Lower leg skin (tissue), 4 donors: Measurements from ENCODE around the gene MTA2. TPM values are rescaled to one million over a fixed set of nuclear protein-coding genes. Genes with fewer than 3 reads are reported as not detected.
"Not testable (repeated sequence)": the region's sequence is repeated elsewhere in the genome, so short reads cannot be mapped to it uniquely, and the experiment has no call there.

Experiments
- DNase-seq, 2 donors: peaks; one replicate each; pipeline ENCODE4 v3.0.0-alpha.2; 2019; ENCODE audit warnings: low spot score in 2 of 2
- H3K4me3 ChIP-seq: fragments of 200-600 bp; sonication (generic); 2 replicates; pipeline ENCODE4 v1.5.1; 2017; ENCODE audit warnings: mild to moderate bottlenecking, low read depth; ENCODE audit not compliant: poor library complexity, severe bottlenecking
- CTCF ChIP-seq, 3 donors: fragments of 450-650 bp; IDR thresholded peaks; one replicate each; pipeline ENCODE4 v1.5.1; 2016; ENCODE audit warnings: antibody characterized with exemption in 3 of 3, mild to moderate bottlenecking in 3 of 3, moderate library complexity in 2 of 3
- POLR2A ChIP-seq, 2 donors: fragments of 450-650 bp; IDR thresholded peaks; one replicate each; pipeline ENCODE4 v1.6.1; 2016 to 2017; ENCODE audit warnings: antibody characterized with exemption in 2 of 2, mild to moderate bottlenecking in 1 of 2, moderate library complexity in 1 of 2
- WGBS, 2 donors: methylation state at CpG; one replicate each; pipeline ENCODE4 v1.1.5; 2018; 5-methylcytosine and 5-hydroxymethylcytosine counted together
- intact Hi-C: fragments of 100-400 bp; cut with DNase I; formaldehyde crosslinking; loops from one replicate; pipeline ENCODE4 v1.15.0; 2023; ENCODE audit warnings: low total_unique reads
- total RNA-seq, 4 donors: library from RNA; depleted of rRNA; stranded (reverse); fragments of >200 nt; gene quantifications; one replicate each; pipeline ENCODE4 v1.1.0, GENCODE V29; 2016

Gene MTA2
- total RNA-seq, 4 donors from 2014 or later = 91.3 to 139 (median 98.3) TPM

- intact Hi-C loops = no loop called here
- WGBS, 2 donors = 44 to 45% methylated on average over 7 of the region's 7 CpGs
- no peak for TF ChIP-seq POLR2A (IDR thresholded peaks at IDR 0.05)
- no peak for TF ChIP-seq CTCF (IDR thresholded peaks at IDR 0.05)
- no peak overlapping the region for H3K4me3 ChIP-seq
- peak in 1 of 2 donors; percentile 93 for DNase-seq
These were observed 47.1 kb downstream of the MTA2 start for GRCh38 chr11:62554387-62555167.

GRCh38 chr11:62553839-62554361, 47.8 kb downstream of the MTA2 start:
- H3K4me3 ChIP-seq = no peak overlapping the region
- no peak for DNase-seq
- WGBS, 2 donors = 29 to 31% methylated on average over 8 of the region's 8 CpGs
- TF ChIP-seq POLR2A (IDR thresholded peaks at IDR 0.05) (no peak), CTCF (IDR thresholded peaks at IDR 0.05) (no peak)
- intact Hi-C loops = no loop called here

GRCh38 chr11:62553080-62553838, 48.4 kb downstream of the MTA2 start:
- 1% methylated on average over 15 of the region's 15 CpGs for WGBS, 2 donors
- intact Hi-C loops = no loop called here
- H3K4me3 ChIP-seq = no peak overlapping the region
- no peak for TF ChIP-seq POLR2A (IDR thresholded peaks at IDR 0.05)
- TF ChIP-seq CTCF (IDR thresholded peaks at IDR 0.05) = no peak
- peak; percentile 91 to 97 for DNase-seq

- TF ChIP-seq CTCF (IDR thresholded peaks at IDR 0.05) (no peak), POLR2A (IDR thresholded peaks at IDR 0.05) (no peak)
- intact Hi-C loops = no loop called here
- no peak overlapping the region for H3K4me3 ChIP-seq
- DNase-seq = no peak
- WGBS, 2 donors = 6 to 12% methylated on average over 4 of the region's 4 CpGs
These were observed 49.1 kb downstream of the MTA2 start for GRCh38 chr11:62552485-62553079.

GRCh38 chr11:62550478-62550877, 51.2 kb downstream of the MTA2 start:
- WGBS, 2 donors = 93 to 99% methylated on average over 2 of the region's 2 CpGs
- DNase-seq, intact Hi-C loops, H3K4me3 ChIP-seq: not testable (repeated sequence)
